Activated T-helper 17 cell treated with anti-CD3 and anti-CD28 coated beads, Interleukin-2, amount 50 U/mL, for 72 hours (primary cell): Measurements from ENCODE around the gene NID1. TPM values are rescaled to one million over a fixed set of nuclear protein-coding genes. Genes with fewer than 3 reads are reported as not detected.
"Not testable (repeated sequence)": the region's sequence is repeated elsewhere in the genome, so short reads cannot be mapped to it uniquely, and the experiment has no call there.

Experiments
- ATAC-seq: fragments of 150-1000 bp; cut with Tn5 transposase; replicated peaks from 2 replicates; pipeline ENCODE4 v1.10.0; 2021; ENCODE audit warnings: mild to moderate bottlenecking, moderate library complexity
- H3K27ac Mint-ChIP-seq: one replicate; pipeline ENCODE4 v1.8.0; 2022; ENCODE audit warnings: mixed read lengths
- H3K27me3 Mint-ChIP-seq: one replicate; pipeline ENCODE4 v1.8.0; 2022; ENCODE audit warnings: mixed read lengths
- H3K36me3 Mint-ChIP-seq: one replicate; pipeline ENCODE4 v1.8.0; 2022; ENCODE audit warnings: low read depth, mild to moderate bottlenecking, mixed read lengths
- H3K4me1 Mint-ChIP-seq: one replicate; pipeline ENCODE4 v1.8.0; 2022; ENCODE audit warnings: mixed read lengths
- H3K4me3 Mint-ChIP-seq: one replicate; pipeline ENCODE4 v1.8.0; 2022; ENCODE audit warnings: mild to moderate bottlenecking, mixed read lengths
- H3K9me3 Mint-ChIP-seq: one replicate; pipeline ENCODE4 v1.8.0; 2022; ENCODE audit warnings: mixed read lengths
- total RNA-seq, 2 donors: library from RNA; stranded (reverse); gene quantifications; one replicate each; pipeline ENCODE4 v1.2.3, GENCODE V29; 2022

Gene NID1
- total RNA-seq, 2 donors from 2014 or later = 0.05 to 0.09 TPM

DNA sequence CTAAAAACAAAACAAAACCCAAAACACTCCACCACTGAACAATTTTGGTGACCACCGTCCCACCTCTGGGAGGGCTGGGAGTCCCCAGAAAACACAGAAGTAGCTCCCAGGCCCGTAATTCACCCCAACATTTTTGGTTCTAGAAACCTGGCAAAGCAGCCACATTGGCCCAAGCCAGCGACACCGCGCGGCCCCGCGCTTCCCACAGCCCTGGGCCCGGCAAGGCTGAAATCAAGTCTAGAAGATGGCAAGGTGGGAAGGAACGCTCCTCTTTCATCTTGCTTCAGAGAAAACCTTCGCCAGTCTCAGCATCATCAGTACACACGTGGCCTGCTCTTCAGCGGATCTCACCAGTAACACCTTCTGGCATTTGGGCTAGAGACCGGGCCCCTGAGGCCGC is 35.9 kb upstream of the NID1 start:
- ATAC-seq = no peak
- H3K4me1 Mint-ChIP-seq = no peaks in the 10 kb centered on the region
- H3K27me3 Mint-ChIP-seq = peaks cover 3% of the 10 kb centered on the region
- no peaks in the 10 kb centered on the region for H3K9me3 Mint-ChIP-seq
- H3K27ac Mint-ChIP-seq = no peak overlapping the region
- peaks cover 15% of the 10 kb centered on the region for H3K36me3 Mint-ChIP-seq
- H3K4me3 Mint-ChIP-seq = no peak overlapping the region

DNA sequence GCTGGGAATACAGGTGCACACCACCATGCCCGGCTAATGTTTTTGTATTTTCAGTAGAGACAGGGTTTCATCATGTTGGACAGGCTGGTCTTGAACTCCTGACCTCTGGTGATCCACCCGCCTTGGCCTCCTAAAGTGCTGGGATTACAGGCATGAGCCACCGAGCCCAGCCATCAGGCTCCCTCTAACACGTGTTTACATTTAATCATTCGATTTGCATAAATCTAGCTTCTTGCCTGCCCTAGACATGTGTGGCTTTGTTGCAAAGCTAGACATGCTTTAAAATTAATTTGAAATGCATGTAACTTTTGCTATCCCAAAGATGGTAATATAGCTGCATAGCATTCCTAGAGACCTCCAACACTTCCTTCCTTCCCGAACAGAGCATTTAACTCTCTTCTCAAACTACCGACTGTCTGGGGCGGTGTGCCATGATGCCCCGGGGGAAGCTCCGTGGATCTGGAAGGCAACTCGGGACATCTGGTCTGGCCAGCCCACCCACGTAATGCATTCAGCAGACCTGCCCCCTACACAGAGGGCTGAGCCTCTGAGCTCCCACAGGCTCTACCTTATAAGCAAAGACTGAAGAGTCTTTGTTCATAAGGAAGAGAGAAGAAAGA is 34.6 kb upstream of the NID1 start:
- Mint-ChIP-seq H3K27me3 (peaks cover 3% of the 10 kb centered on the region), H3K27ac (no peak overlapping the region), H3K4me3 (no peak overlapping the region), H3K36me3 (peaks cover 18% of the 10 kb centered on the region), H3K9me3 (no peaks in the 10 kb centered on the region), H3K4me1 (no peaks in the 10 kb centered on the region)
- ATAC-seq = no peak

DNA sequence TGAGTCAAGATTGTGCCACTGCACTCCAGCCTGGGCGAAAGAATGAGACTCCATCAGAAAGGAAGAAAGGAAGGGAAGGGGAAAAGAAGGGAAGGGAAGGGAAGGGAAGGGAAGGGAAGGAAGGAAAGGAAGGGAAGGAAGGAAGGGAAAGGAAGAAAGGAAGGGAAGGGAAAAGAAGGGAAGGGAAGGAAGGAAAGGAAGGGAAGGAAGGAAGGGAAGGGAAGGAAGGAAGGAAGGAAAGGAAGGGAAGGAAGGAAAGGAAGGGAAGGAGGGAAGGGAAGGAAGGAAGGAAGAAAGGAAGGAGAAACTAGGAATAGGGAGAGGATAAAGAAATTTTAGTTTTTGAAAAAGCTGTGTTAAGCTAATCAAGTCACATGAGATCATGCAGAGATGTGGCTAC is 33.4 kb upstream of the NID1 start:
- Mint-ChIP-seq H3K27ac (peak overlapping the region; percentile 25), H3K4me3 (no peak overlapping the region), H3K36me3 (peaks cover 18% of the 10 kb centered on the region), H3K4me1 (no peaks in the 10 kb centered on the region), H3K9me3 (no peaks in the 10 kb centered on the region), H3K27me3 (peaks cover 7% of the 10 kb centered on the region)
- ATAC-seq = no peak

DNA sequence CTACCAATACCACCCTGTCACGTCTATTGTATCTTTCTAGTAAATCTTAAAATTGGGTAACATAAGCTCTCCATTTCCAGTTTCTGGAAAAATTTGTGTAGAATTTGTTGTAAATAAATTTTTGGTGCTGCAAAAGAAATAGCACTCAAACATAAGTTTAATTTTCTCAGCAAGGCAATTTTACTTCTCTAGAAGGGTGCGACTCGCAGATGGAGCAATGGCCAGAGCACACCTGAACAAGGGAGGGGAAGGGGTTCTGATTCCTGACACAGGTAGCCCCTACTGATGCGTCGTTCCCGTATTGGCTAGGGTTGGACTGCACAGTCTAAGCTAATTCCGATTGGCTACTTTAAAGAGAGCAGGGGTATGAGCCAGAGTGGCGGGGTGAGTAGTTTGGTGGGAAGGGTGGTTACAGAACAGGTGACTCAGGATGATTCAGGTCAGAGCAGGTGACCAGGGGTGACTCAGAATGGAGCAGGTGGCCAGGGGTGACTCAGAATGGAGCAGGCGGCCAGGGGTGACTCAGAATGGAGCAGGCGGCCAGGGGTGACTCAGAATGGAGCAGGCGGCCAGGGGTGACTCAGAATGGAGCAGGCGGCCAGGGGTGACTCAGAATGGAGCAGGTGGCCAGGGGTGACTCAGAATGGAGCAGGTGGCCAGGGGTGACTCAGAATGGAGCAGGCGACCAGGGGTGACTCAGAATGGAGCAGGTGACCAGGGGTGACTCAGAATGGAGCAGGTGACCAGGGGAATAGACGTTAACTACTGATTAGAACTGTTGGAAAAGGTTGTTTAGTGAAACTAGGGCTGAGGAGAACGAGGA is 32.0 kb upstream of the NID1 start:
- not testable (repeated sequence) for H3K4me1 Mint-ChIP-seq, H3K9me3 Mint-ChIP-seq, H3K27me3 Mint-ChIP-seq
- peaks cover 18% of the 10 kb centered on the region for H3K36me3 Mint-ChIP-seq
- peak overlapping the region; percentile 21 for H3K4me3 Mint-ChIP-seq
- peak; percentile 28 for ATAC-seq
- peak overlapping the region; percentile 95 for H3K27ac Mint-ChIP-seq

DNA sequence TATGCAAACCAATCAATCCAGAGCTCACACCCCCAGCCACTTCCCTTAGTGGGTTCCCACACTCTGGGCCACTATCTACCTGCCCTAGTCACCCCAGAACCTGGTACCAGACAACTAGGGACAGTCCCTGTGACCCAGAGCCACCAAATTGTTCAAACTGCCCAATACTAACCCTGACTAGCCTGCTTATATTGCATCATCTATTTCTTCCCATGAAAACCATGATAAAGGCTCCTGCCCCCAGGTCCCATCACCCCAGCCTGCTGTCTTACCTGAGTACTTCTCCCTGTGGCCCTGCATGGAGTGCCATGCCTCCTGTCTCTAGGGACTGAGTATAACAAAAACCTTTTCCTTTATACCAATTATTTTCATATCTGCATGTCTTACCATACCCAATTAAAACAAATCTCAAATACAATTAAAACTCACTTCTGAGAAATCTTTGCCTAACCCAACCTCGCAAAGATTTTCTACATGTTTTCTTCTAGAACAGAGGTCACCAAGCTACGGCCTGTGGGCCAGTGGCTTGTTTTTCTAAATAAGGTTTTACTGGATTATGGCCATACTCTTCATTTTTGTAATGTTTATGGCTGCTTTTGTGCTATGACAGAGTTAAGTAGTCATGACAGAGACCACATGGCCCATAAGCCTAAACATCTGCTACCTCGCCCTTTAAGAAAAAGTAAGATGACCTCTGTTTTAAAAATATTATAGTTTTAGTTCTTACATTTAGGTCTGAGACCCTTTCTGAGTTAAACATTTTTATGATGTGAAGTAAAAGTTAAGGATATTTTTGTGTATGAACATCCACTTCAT is 31.0 kb upstream of the NID1 start:
- ATAC-seq = no peak
- Mint-ChIP-seq H3K27me3 (peaks cover 7% of the 10 kb centered on the region), H3K36me3 (peaks cover 18% of the 10 kb centered on the region), H3K9me3 (no peaks in the 10 kb centered on the region), H3K4me1 (no peaks in the 10 kb centered on the region), H3K4me3 (no peak overlapping the region), H3K27ac (peak overlapping the region; percentile 95)

DNA sequence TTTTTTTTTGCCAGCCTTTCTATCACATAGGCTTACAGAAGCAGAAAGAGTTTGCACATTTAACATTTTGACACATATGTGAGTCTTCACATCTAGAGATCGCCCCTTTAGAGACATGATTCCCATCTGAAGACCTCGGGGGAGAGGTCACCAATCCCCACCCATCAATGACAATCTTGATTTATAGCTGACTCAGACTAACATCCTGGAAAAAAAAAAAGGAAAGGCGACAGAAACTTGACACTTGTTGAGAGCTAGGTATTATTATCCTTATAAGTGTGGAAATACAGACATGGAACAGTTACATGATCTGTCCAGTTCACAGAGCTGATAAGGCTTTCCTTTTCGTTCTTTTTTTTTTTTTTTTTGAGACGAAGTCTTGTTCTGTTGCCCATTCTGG is 28.0 kb upstream of the NID1 start:
- H3K4me1 Mint-ChIP-seq = no peaks in the 10 kb centered on the region
- peaks cover 7% of the 10 kb centered on the region for H3K27me3 Mint-ChIP-seq
- no peak overlapping the region for H3K27ac Mint-ChIP-seq
- ATAC-seq = no peak
- H3K36me3 Mint-ChIP-seq = peaks cover 18% of the 10 kb centered on the region
- H3K4me3 Mint-ChIP-seq = no peak overlapping the region
- H3K9me3 Mint-ChIP-seq = no peaks in the 10 kb centered on the region

DNA sequence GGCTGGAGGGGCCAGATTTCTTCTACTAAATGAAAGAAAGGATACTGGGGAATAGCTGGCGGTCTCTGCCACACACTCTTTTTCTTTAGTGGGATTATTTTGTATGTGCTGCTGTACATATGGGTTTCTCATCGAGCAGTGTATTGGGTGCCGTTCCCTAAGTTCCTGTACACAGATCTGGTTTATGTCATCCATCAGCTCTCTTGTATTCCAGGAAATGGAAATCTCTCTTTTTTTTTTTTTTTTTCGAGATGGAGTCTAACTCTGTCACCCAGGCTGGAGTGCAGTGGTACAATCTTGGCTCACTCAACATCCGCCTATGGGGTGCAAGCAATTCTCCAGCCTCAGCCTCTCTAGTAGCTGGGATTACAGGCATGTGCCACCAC is 27.0 kb upstream of the NID1 start:
- Mint-ChIP-seq H3K4me1 (no peaks in the 10 kb centered on the region), H3K4me3 (no peak overlapping the region), H3K27ac (no peak overlapping the region), H3K9me3 (peaks cover 3% of the 10 kb centered on the region), H3K27me3 (peaks cover 10% of the 10 kb centered on the region), H3K36me3 (peaks cover 11% of the 10 kb centered on the region)
- no peak for ATAC-seq

DNA sequence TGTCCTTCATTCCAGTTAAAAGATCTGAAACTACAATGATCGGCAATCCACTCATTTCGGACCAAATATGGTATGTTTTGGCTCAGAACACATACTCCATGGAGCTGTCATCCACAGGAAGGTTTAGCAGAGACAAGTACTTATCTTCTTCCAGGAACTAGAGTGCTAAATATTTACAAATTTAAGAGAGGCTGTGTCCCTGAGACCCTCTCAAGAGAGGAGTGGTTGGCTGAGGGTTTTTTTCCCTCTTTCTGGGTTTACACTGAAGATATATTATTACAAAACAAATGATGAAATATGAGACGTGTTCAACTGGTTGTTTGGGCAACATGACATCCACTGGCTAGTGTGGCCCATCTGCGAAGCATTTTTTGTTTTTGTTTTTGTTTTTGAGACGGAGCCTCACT is 25.9 kb upstream of the NID1 start:
- Mint-ChIP-seq H3K27ac (no peak overlapping the region), H3K4me3 (no peak overlapping the region), H3K4me1 (no peaks in the 10 kb centered on the region), H3K36me3 (peaks cover 3% of the 10 kb centered on the region), H3K27me3 (peaks cover 10% of the 10 kb centered on the region), H3K9me3 (peaks cover 3% of the 10 kb centered on the region)
- ATAC-seq = no peak

DNA sequence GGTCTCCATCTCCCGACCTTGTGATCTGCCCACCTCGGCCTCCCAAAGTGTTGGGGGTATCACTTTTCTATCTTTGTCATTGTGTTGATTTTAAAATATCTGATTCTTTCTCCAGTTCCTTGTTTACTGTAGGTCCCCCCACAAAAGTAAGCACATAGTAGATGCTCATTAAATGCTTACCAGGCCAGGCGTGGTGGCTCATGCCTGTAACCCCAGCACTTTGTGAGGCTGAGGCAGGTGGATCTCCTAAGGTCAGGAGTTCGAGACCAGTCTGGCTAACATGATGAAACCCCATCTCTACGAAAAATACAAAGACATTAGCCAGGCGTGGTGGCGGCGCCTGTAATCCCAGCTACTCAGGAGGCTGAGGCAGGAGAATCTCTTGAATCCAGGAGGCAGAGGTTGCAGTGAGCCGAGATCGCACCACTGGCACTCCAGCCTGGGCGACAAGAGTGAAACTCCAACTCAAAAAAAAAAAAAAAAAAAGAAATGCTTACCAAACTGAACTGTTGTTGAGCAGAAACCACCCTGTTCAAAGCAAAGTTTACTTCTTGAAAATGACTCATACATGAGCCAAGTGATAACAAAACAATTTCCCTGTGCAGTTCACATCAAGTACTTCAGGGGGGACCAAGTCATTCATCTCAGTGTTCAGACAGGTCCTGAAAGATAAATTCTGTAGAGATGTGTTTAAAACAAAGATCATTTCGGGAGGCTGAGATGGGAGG is 24.3 kb upstream of the NID1 start:
- peak; percentile 53 for ATAC-seq
- peaks cover 10% of the 10 kb centered on the region for H3K27me3 Mint-ChIP-seq
- no peak overlapping the region for H3K4me3 Mint-ChIP-seq
- peaks cover 3% of the 10 kb centered on the region for H3K9me3 Mint-ChIP-seq
- H3K27ac Mint-ChIP-seq = no peak overlapping the region
- no peaks in the 10 kb centered on the region for H3K36me3 Mint-ChIP-seq
- H3K4me1 Mint-ChIP-seq = no peaks in the 10 kb centered on the region

DNA sequence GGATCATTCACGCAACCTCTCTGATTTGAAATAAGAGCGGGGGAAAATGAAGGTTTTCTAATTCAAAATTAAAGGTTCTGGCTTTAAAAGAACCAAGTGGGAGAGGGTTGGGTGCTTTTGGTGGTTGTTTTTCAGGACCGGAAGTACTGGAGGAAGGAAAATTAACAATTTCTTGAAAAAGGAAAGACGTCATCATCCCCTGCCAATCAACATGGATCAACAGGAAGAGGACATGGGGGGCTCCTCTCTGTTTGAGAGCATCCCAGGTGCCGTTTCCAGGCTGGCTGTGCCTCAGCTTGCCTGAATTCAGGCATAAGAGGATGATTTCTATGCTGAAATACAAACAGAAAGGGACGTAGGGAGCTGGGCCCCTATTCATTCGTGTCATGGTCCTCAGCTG is 21.6 kb upstream of the NID1 start:
- no peak for ATAC-seq
- Mint-ChIP-seq H3K27ac (no peak overlapping the region), H3K4me3 (no peak overlapping the region), H3K27me3 (peaks cover 6% of the 10 kb centered on the region), H3K4me1 (peaks cover 5% of the 10 kb centered on the region), H3K9me3 (peaks cover 3% of the 10 kb centered on the region), H3K36me3 (no peaks in the 10 kb centered on the region)

DNA sequence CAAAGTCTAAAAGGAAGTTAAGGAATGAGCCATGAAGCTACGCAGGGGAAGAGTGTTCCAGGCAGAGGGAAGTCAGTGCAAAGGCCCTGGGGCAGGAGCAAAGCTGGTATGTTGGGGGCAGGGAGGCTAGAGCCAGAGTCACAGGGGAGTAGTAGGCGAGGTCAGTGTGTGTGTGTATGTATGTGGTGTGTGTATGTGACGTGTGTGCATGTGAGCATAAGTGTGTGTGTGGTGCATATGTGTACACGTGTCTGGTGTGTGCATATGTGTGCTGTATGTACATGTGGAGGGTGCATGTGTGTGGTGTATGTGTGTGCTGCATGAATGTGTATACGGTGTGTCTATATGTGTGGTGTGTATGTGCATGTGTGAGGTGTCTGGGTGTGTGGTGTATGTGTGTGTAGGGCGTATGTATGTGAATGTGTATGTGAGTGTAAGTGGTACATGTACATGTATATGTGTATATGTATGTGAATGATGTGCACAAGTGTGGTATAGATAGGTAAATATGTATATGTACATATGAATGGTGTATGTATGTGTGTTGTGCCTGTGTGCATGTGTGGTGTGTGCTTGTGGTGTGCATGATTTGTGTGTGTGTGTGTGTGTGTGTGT is 20.8 kb upstream of the NID1 start:
- peaks cover 5% of the 10 kb centered on the region for H3K4me1 Mint-ChIP-seq
- peaks cover 3% of the 10 kb centered on the region for H3K9me3 Mint-ChIP-seq
- H3K27ac Mint-ChIP-seq = no peak overlapping the region
- peaks cover 5% of the 10 kb centered on the region for H3K27me3 Mint-ChIP-seq
- no peak for ATAC-seq
- no peaks in the 10 kb centered on the region for H3K36me3 Mint-ChIP-seq
- no peak overlapping the region for H3K4me3 Mint-ChIP-seq

DNA sequence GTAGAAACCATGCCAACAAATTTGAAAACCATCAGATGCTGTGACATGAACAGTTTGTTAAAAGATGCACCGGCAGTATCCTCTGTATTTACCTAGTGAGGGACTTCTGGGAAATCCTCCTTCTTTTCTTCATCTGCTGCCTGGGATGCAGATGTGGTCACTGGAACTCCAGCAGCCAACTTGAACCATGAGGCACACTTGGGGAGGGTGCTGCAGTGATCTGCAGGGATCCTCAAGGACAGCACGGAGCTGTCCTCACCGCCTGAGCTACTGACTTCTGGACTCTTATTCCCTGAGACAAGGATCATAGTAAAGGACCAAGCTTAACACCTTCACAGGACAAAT is 19.5 kb upstream of the NID1 start:
- H3K4me1 Mint-ChIP-seq = peaks cover 5% of the 10 kb centered on the region
- H3K9me3 Mint-ChIP-seq = peaks cover 3% of the 10 kb centered on the region
- no peaks in the 10 kb centered on the region for H3K36me3 Mint-ChIP-seq
- no peak overlapping the region for H3K27ac Mint-ChIP-seq
- peaks cover 2% of the 10 kb centered on the region for H3K27me3 Mint-ChIP-seq
- no peak overlapping the region for H3K4me3 Mint-ChIP-seq
- no peak for ATAC-seq

DNA sequence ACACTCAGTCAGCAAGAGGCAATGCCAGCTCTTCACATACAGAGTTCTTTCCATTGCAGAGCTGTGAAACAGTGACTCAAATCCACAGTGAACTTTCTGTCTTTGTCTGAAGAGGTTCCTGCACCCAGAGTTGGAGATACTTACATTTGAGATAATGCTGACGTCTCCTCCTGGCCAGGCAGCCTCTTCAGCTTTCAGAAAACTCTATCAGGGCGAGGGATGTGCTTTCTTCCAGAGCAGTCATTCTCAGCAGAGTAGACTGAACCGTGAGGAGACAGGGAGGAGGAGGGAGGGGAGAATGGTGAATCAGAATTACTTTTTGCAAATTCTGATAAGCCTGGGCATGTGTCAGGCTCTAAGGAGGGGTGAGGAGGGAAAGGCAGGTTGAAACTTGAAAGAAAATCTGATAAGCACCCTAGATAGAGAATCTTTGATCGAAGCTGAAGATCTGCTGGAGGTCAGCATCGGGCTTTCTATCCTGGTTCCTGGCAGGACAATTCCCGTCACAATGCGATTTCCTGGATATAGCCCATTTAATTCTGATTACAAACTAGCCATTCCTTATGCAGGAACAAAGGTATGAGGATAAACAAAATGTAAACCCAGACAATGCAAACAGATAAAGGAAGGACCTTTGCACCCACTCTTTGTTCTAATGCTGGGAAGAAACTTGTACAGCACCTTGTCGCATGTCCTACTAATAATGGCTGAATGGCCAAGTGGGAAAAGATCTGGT is 18.9 kb upstream of the NID1 start:
- ATAC-seq = peak; percentile 60
- Mint-ChIP-seq H3K4me1 (peaks cover 5% of the 10 kb centered on the region), H3K27ac (no peak overlapping the region), H3K36me3 (no peaks in the 10 kb centered on the region), H3K9me3 (peaks cover 3% of the 10 kb centered on the region), H3K27me3 (peaks cover 2% of the 10 kb centered on the region), H3K4me3 (no peak overlapping the region)
